ENCODE results near the gene NTF3.

The NTF3 gene

GRCh38 chr12:5392961-5393360 lies 38.9 kb upstream of the NTF3 start:
- no peak for DNase-seq (ENCODE audit: low spot score)
- TF ChIP-seq CTCF (conservative IDR thresholded peaks at IDR 0.05; ENCODE audit: low read depth): no peak
- no peak overlapping the region for H3K27ac ChIP-seq
- POLR2A ChIA-PET (ENCODE audit: low non-redundant PET): interaction anchor here (0.6 kb wide), 1 partner anchor 490 kb away, joined by 7 read pairs; no protein-coding TSS in a partner anchor
- CTCF ChIA-PET: no interaction called here

GRCh38 chr12:5395443-5396271 lies 36.3 kb upstream of the NTF3 start:
- H3K27ac ChIP-seq: no peak overlapping the region
- DNase-seq (ENCODE audit: low spot score): no peak
- TF ChIP-seq CTCF (conservative IDR thresholded peaks at IDR 0.05; ENCODE audit: low read depth): no peak
- CTCF ChIA-PET: no interaction called here
- POLR2A ChIA-PET (ENCODE audit: low non-redundant PET): no interaction called here

- DNase-seq (ENCODE audit: low spot score): no peak
- H3K27ac ChIP-seq: no peak overlapping the region
- CTCF ChIA-PET: no interaction called here
- TF ChIP-seq CTCF (conservative IDR thresholded peaks at IDR 0.05; ENCODE audit: low read depth): no peak
- POLR2A ChIA-PET (ENCODE audit: low non-redundant PET): no interaction called here
Measured at GRCh38 chr12:5396541-5396940, 35.4 kb upstream of the NTF3 start.

GRCh38 chr12:5399266-5399665 lies 32.6 kb upstream of the NTF3 start:
- POLR2A ChIA-PET (ENCODE audit: low non-redundant PET): no interaction called here
- CTCF ChIA-PET: no interaction called here
- no peak for DNase-seq (ENCODE audit: low spot score)
- TF ChIP-seq CTCF (conservative IDR thresholded peaks at IDR 0.05; ENCODE audit: low read depth): no peak
- H3K27ac ChIP-seq: no peak overlapping the region

GRCh38 chr12:5402009-5402935 lies 29.6 kb upstream of the NTF3 start:
- ChIA-PET CTCF (interaction anchor here (0.8 kb wide), 1 partner anchor 10 kb away, joined by 3 read pairs; no protein-coding TSS in a partner anchor), POLR2A (ENCODE audit: low non-redundant PET) (no interaction called here)
- H3K27ac ChIP-seq: no peak overlapping the region
- DNase-seq (ENCODE audit: low spot score): no peak
- TF ChIP-seq CTCF (conservative IDR thresholded peaks at IDR 0.05; ENCODE audit: low read depth): no peak

- no peak for TF ChIP-seq CTCF (conservative IDR thresholded peaks at IDR 0.05; ENCODE audit: low read depth)
- DNase-seq (ENCODE audit: low spot score): no peak
- ChIA-PET POLR2A (ENCODE audit: low non-redundant PET) (no interaction called here), CTCF (interaction anchor here (0.8 kb wide), 1 partner anchor 12 kb away, joined by 3 read pairs; no protein-coding TSS in a partner anchor)
- H3K27ac ChIP-seq: no peak overlapping the region
Measured at GRCh38 chr12:5403411-5403810, 28.5 kb upstream of the NTF3 start.

Measured in RWPE1 (cell line).